Measurements from ENCODE around the gene SH2D3C. TPM values are rescaled to one million over a fixed set of nuclear protein-coding genes. Genes with fewer than 3 reads are reported as not detected.

SH2D3C gene
- total and polyA plus RNA-seq, 9 of the 15 experiments (the other 6 are each of a cell fraction or from before 2014, with no cell fraction given) = 0.03 to 1.2 (median 0.22) TPM; not detected in 1

GRCh38 chr9:127785933-127786772 is 7.7 kb upstream of the SH2D3C start, which contains the start of gene CDK9 (continued):
- TF ChIP-seq MYNN (IDR thresholded peaks at IDR 0.05) (no peak), MYNN (CRISPR knock-in tag; IDR thresholded peaks at IDR 0.05) (no peak), ZNF12 (CRISPR knock-in tag; IDR thresholded peaks at IDR 0.05) (no peak; the same call in 1 of the 2 replicates), IRF2 (CRISPR knock-in tag; IDR thresholded peaks at IDR 0.05) (no peak), NFIC (IDR thresholded peaks at IDR 0.05) (no peak), ZBTB33 (CRISPR knock-in tag; IDR thresholded peaks at IDR 0.05) (no peak), ELF2 (CRISPR knock-in tag; IDR thresholded peaks at IDR 0.05) (peak; percentile 88), LARP7 (IDR thresholded peaks at IDR 0.05) (no peak), SMAD2 (IDR thresholded peaks at IDR 0.05; ENCODE audit: low read depth, low read length) (no peak), GTF3C2 (IDR thresholded peaks at IDR 0.05; ENCODE audit: borderline replicate concordance, extremely low read depth, insufficient read length) (no peak), KLF10 (CRISPR knock-in tag; IDR thresholded peaks at IDR 0.05) (no peak), ARID2 (IDR thresholded peaks at IDR 0.05) (no peak), ZNF24 (IDR thresholded peaks at IDR 0.05) (no peak), NFIX (CRISPR knock-in tag; IDR thresholded peaks at IDR 0.05; ENCODE audit: low read depth) (no peak), KAT7 (CRISPR knock-in tag; IDR thresholded peaks at IDR 0.05; ENCODE audit: borderline replicate concordance) (no peak; the same call in 1 of the 2 replicates), HIVEP1 (CRISPR knock-in tag; IDR thresholded peaks at IDR 0.05) (no peak)
- TF ChIP-seq, protein P1, sequence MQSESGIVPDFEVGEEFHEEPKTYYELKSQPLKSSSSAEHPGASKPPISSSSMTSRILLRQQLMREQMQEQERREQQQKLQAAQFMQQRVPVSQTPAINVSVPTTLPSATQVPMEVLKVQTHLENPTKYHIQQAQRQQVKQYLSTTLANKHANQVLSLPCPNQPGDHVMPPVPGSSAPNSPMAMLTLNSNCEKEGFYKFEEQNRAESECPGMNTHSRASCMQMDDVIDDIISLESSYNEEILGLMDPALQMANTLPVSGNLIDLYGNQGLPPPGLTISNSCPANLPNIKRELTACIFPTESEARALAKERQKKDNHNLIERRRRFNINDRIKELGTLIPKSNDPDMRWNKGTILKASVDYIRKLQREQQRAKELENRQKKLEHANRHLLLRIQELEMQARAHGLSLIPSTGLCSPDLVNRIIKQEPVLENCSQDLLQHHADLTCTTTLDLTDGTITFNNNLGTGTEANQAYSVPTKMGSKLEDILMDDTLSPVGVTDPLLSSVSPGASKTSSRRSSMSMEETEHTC (IDR thresholded peaks at IDR 0.05) = no peak
- TF ChIP-seq, protein P2, sequence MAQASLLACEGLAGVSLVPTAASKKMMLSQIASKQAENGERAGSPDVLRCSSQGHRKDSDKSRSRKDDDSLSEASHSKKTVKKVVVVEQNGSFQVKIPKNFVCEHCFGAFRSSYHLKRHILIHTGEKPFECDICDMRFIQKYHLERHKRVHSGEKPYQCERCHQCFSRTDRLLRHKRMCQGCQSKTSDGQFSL (CRISPR knock-in tag; IDR thresholded peaks at IDR 0.05) = no peak
- TF ChIP-seq, protein P2 (tag; IDR thresholded peaks at IDR 0.05) = no peak; a peak in 1 of 4 replicates
- TF ChIP-seq, protein P3, sequence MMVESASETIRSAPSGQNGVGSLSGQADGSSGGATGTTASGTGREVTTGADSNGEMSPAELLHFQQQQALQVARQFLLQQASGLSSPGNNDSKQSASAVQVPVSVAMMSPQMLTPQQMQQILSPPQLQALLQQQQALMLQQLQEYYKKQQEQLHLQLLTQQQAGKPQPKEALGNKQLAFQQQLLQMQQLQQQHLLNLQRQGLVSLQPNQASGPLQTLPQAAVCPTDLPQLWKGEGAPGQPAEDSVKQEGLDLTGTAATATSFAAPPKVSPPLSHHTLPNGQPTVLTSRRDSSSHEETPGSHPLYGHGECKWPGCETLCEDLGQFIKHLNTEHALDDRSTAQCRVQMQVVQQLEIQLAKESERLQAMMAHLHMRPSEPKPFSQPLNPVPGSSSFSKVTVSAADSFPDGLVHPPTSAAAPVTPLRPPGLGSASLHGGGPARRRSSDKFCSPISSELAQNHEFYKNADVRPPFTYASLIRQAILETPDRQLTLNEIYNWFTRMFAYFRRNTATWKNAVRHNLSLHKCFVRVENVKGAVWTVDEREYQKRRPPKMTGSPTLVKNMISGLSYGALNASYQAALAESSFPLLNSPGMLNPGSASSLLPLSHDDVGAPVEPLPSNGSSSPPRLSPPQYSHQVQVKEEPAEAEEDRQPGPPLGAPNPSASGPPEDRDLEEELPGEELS (CRISPR knock-in tag; IDR thresholded peaks at IDR 0.05; ENCODE audit: borderline replicate concordance) = no peak

All from K562 (cell line).